Measurements from ENCODE around the gene CHD3.

Gene CHD3

GRCh38 chr17:7875804-7876370 lies 12.7 kb upstream of the CHD3 start:
- no peak for DNase-seq

- DNase-seq = no peak
Observed at GRCh38 chr17:7878234-7878633, 10.4 kb upstream of the CHD3 start.

- no peak for DNase-seq
Observed at GRCh38 chr17:7880076-7880868, 8.3 kb upstream of the CHD3 start.

- no peak for DNase-seq
Observed at GRCh38 chr17:7881276-7882054, 7.1 kb upstream of the CHD3 start.

GRCh38 chr17:7882068-7882467 lies 6.5 kb upstream of the CHD3 start:
- DNase-seq = no peak

GRCh38 chr17:7882629-7883028 lies 6.0 kb upstream of the CHD3 start:
- DNase-seq = no peak

GRCh38 chr17:7883781-7884386 lies 4.7 kb upstream of the CHD3 start:
- peak; percentile 41 for DNase-seq

GRCh38 chr17:7884581-7885366 lies 3.8 kb upstream of the CHD3 start:
- peak; percentile 42 for DNase-seq

GRCh38 chr17:7885367-7886226 lies 3.0 kb upstream of the CHD3 start:
- DNase-seq = peak; percentile 52

- peak; percentile 54 for DNase-seq
Observed at GRCh38 chr17:7886227-7887037, 2.2 kb upstream of the CHD3 start.

GRCh38 chr17:7887038-7887481 lies 1.5 kb upstream of the CHD3 start:
- no peak for DNase-seq

- peak; percentile 92 for DNase-seq
Observed at GRCh38 chr17:7887482-7888183, 956 bp upstream of the CHD3 start.

- DNase-seq = peak; percentile 40
Observed at GRCh38 chr17:7889166-7889955, 772 bp downstream of the CHD3 start.

- no peak for DNase-seq
Observed at GRCh38 chr17:7893187-7893880, 4.7 kb downstream of the CHD3 start.

GRCh38 chr17:7894226-7894625 lies 5.6 kb downstream of the CHD3 start:
- DNase-seq = no peak

- no peak for DNase-seq
Observed at GRCh38 chr17:7894866-7895265, 6.3 kb downstream of the CHD3 start.

- no peak for DNase-seq
Observed at GRCh38 chr17:7897090-7897489, 8.5 kb downstream of the CHD3 start.

- peak; percentile 16 for DNase-seq
Observed at GRCh38 chr17:7897773-7898172, 9.2 kb downstream of the CHD3 start.
